Measurements from ENCODE around the gene BOLL. TPM values are rescaled to one million over a fixed set of nuclear protein-coding genes. Genes with fewer than 3 reads are reported as not detected.
"Not testable (repeated sequence)": the region's sequence is repeated elsewhere in the genome, so short reads cannot be mapped to it uniquely, and the experiment has no call there.

Gene BOLL
- total RNA-seq, 4 donors from 2014 or later, result not detected

GRCh38 chr2:197705121-197705911 is 79.8 kb downstream of the BOLL start, which contains the start of gene MARS2:
Gene MARS2 (plus strand): TSS chr2:197705369. CDS start chr2:197705406, 37 bp downstream.
- TF ChIP-seq CTCF (IDR thresholded peaks at IDR 0.05), result no peak
- DNase-seq (ENCODE audit: low spot score) (peak; percentile 68), ATAC-seq (ENCODE audit: low FRiP score) (peak; percentile 97)

GRCh38 chr2:197704434-197705120 is 80.5 kb downstream of the BOLL start:
- no peak for TF ChIP-seq CTCF (IDR thresholded peaks at IDR 0.05)
- DNase-seq (ENCODE audit: low spot score) (no peak), ATAC-seq (ENCODE audit: low FRiP score) (peak; percentile 24)

- DNase-seq (ENCODE audit: low spot score) (no peak), ATAC-seq (ENCODE audit: low FRiP score) (no peak)
- no peak for TF ChIP-seq CTCF (IDR thresholded peaks at IDR 0.05)
These were observed 84.2 kb downstream of the BOLL start for GRCh38 chr2:197700960-197701359.

GRCh38 chr2:197699724-197700123 is 85.4 kb downstream of the BOLL start:
- DNase-seq (ENCODE audit: low spot score); ATAC-seq (ENCODE audit: low FRiP score): not testable (repeated sequence)

- not testable (repeated sequence) for DNase-seq (ENCODE audit: low spot score); ATAC-seq (ENCODE audit: low FRiP score)
These were observed 88.5 kb downstream of the BOLL start for GRCh38 chr2:197696571-197696970.

- DNase-seq (ENCODE audit: low spot score); ATAC-seq (ENCODE audit: low FRiP score): not testable (repeated sequence)
These were observed 89.1 kb downstream of the BOLL start for GRCh38 chr2:197695971-197696370.

GRCh38 chr2:197695206-197695605 is 89.9 kb downstream of the BOLL start:
- ATAC-seq (ENCODE audit: low FRiP score); DNase-seq (ENCODE audit: low spot score): not testable (repeated sequence)

- DNase-seq (ENCODE audit: low spot score), result no peak
- ATAC-seq (ENCODE audit: low FRiP score), result no peak
- no peak for TF ChIP-seq CTCF (IDR thresholded peaks at IDR 0.05)
These were observed 107.6 kb downstream of the BOLL start for GRCh38 chr2:197677483-197677882.

- no peak for ATAC-seq (ENCODE audit: low FRiP score)
- no peak for DNase-seq (ENCODE audit: low spot score)
- no peak for TF ChIP-seq CTCF (IDR thresholded peaks at IDR 0.05)
These were observed 108.1 kb downstream of the BOLL start for GRCh38 chr2:197677056-197677455.

All from omental fat pad (tissue), 4 donors.